Osteoblast (primary cell): ENCODE measurements around the gene APRT. TPM values are rescaled to one million over a fixed set of nuclear protein-coding genes. Genes with fewer than 3 reads are reported as not detected.
A peak's percentile ranks its signal among the peaks of the same experiment; 100 is the strongest.
"Not testable (repeated sequence)": the region's sequence is repeated elsewhere in the genome, so short reads cannot be mapped to it uniquely, and the experiment has no call there.

Experiments used
- DNase-seq: peaks from one replicate; pipeline ENCODE4 v3.0.0; 2011; ENCODE audit warnings: low spot score, mixed read lengths; ENCODE audit not compliant: insufficient read length; ENCODE audit errors: missing footprints
- H2AFZ ChIP-seq: 2 replicates; pipeline ENCODE4 v1.6.0; 2011; ENCODE audit warnings: mild to moderate bottlenecking, low read length
- H3K27ac ChIP-seq: 2 replicates; pipeline ENCODE4 v1.5.1; 2011; ENCODE audit warnings: mild to moderate bottlenecking, low read depth, low read length, moderate library complexity
- H3K27me3 ChIP-seq: 2 replicates; pipeline ENCODE4 v1.6.0; 2012; ENCODE audit warnings: mild to moderate bottlenecking, control low read depth, inconsistent platforms, low read length, moderate library complexity; ENCODE audit not compliant: insufficient read depth
- H3K36me3 ChIP-seq: 2 replicates; pipeline ENCODE4 v1.5.1; 2011; ENCODE audit warnings: mild to moderate bottlenecking, low read length, control low read depth, moderate library complexity; ENCODE audit not compliant: insufficient read depth
- H3K4me1 ChIP-seq: 2 replicates; pipeline ENCODE4 v1.5.1; 2011; ENCODE audit warnings: mild to moderate bottlenecking, low read length, control low read depth, moderate library complexity; ENCODE audit not compliant: insufficient read depth
- H3K4me2 ChIP-seq: 2 replicates; pipeline ENCODE4 v1.6.0; 2011; ENCODE audit warnings: mild to moderate bottlenecking, low read length; ENCODE audit not compliant: insufficient read depth
- H3K4me3 ChIP-seq: fragments of 200-600 bp; sonication (generic); 3 replicates; pipeline ENCODE4 v1.5.1; 2012; ENCODE audit warnings: mild to moderate bottlenecking, low read length, inconsistent platforms; ENCODE audit not compliant: insufficient read depth
- H3K79me2 ChIP-seq: 2 replicates; pipeline ENCODE4 v1.6.0; 2012; ENCODE audit warnings: mild to moderate bottlenecking, low read length, control low read depth, inconsistent platforms; ENCODE audit not compliant: insufficient read depth
- H3K9me3 ChIP-seq: 2 replicates; pipeline ENCODE4 v1.5.1; 2011; ENCODE audit warnings: low read depth, low read length, control low read depth
- H4K20me1 ChIP-seq: 2 replicates; pipeline ENCODE4 v1.6.0; 2012; ENCODE audit warnings: mild to moderate bottlenecking, low read length, control low read depth; ENCODE audit not compliant: insufficient read depth
- CTCF ChIP-seq: IDR thresholded peaks from 2 replicates; pipeline ENCODE4 v1.5.1; 2011; ENCODE audit warnings: mild to moderate bottlenecking, low read depth, low read length, moderate library complexity; ENCODE audit errors: extremely low read depth
- total RNA-seq: library from RNA; depleted of rRNA; stranded (reverse); fragments of >200 nt; gene quantifications from 2 replicates; pipeline ENCODE4 v1.2.3, GENCODE V29; 2012

Gene APRT
- total RNA-seq, 1 donor = 53.6 TPM

- Histone ChIP-seq H4K20me1 (peaks cover 65% of the 10 kb centered on the region), H3K36me3 (no peaks in the 10 kb centered on the region), H3K27me3 (no peaks in the 10 kb centered on the region), H2AFZ (no peak overlapping the region), H3K79me2 (peaks cover 91% of the 10 kb centered on the region), H3K4me2 (peak overlapping the region; percentile 55), H3K4me1 (peaks cover 59% of the 10 kb centered on the region), H3K4me3 (peak overlapping the region; percentile 22), H3K27ac (peak overlapping the region; percentile 67), H3K9me3 (no peaks in the 10 kb centered on the region)
- TF ChIP-seq CTCF = no peak
- DNase-seq = peak; percentile 96
Measured at GRCh38 chr16:88773812-88774291, 37.9 kb downstream of the APRT start.

GRCh38 chr16:88772871-88773811, 38.6 kb downstream of the APRT start:
- H3K36me3 ChIP-seq = no peaks in the 10 kb centered on the region
- H3K4me1 ChIP-seq = peaks cover 66% of the 10 kb centered on the region
- H3K27me3 ChIP-seq = no peaks in the 10 kb centered on the region
- H2AFZ ChIP-seq = no peak overlapping the region
- H3K27ac ChIP-seq = peak overlapping the region; percentile 67
- no peak for TF ChIP-seq CTCF
- H4K20me1 ChIP-seq = peaks cover 65% of the 10 kb centered on the region
- H3K79me2 ChIP-seq = peaks cover 91% of the 10 kb centered on the region
- H3K4me2 ChIP-seq = peak overlapping the region; percentile 55
- peak; percentile 97 for DNase-seq
- peak overlapping the region; percentile 22 for H3K4me3 ChIP-seq
- H3K9me3 ChIP-seq = no peaks in the 10 kb centered on the region

GRCh38 chr16:88771781-88772180, 39.9 kb downstream of the APRT start:
- H3K4me2 ChIP-seq, H3K36me3 ChIP-seq, H3K9me3 ChIP-seq, H3K27me3 ChIP-seq, H2AFZ ChIP-seq, DNase-seq, H3K4me3 ChIP-seq: not testable (repeated sequence)
- H3K79me2 ChIP-seq = peaks cover 91% of the 10 kb centered on the region
- peaks cover 69% of the 10 kb centered on the region for H4K20me1 ChIP-seq
- peak overlapping the region; percentile 67 for H3K27ac ChIP-seq
- H3K4me1 ChIP-seq = peaks cover 70% of the 10 kb centered on the region

GRCh38 chr16:88771294-88771772, 40.4 kb downstream of the APRT start:
- Histone ChIP-seq H4K20me1 (peaks cover 74% of the 10 kb centered on the region), H3K9me3 (no peaks in the 10 kb centered on the region), H3K27ac (peak overlapping the region; percentile 80), H3K27me3 (no peaks in the 10 kb centered on the region), H3K4me1 (peaks cover 70% of the 10 kb centered on the region), H3K36me3 (no peaks in the 10 kb centered on the region), H3K4me3 (no peak overlapping the region), H3K79me2 (peaks cover 91% of the 10 kb centered on the region), H2AFZ (no peak overlapping the region), H3K4me2 (peak overlapping the region; percentile 60)
- DNase-seq = no peak
- no peak for TF ChIP-seq CTCF
